Measurements from ENCODE around the gene RFFL. TPM values are rescaled to one million over a fixed set of nuclear protein-coding genes. Genes with fewer than 3 reads are reported as not detected.

RFFL gene
- total RNA-seq, 1 experiment from 2014 or later = 29.2 TPM

DNA sequence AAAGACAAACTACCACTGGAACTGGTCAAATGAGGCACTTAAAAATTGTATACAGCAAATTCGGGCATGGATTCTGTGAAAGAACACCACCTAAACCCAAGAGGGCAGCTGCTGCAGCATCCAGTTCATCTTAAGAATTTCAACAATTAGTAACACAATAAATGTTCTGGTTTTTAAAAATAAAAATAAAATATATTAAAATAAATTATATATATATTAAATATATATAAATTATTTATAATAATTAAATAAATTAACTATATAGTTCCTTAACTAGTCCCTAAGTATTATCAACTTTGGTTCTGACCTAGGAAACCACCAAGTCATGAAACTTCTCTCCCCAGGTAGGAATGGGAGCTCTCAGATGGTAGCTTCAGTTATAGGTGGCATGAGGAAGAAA is 13.4 kb upstream of the RFFL start:
- Mint-ChIP-seq H3K4me1 (ENCODE audit: low read depth, unreplicated experiment) (peaks cover 44% of the 10 kb centered on the region), H3K27ac (ENCODE audit: unreplicated experiment) (no peak overlapping the region), H3K4me3 (ENCODE audit: low read depth, unreplicated experiment) (no peak overlapping the region), H3K9me3 (ENCODE audit: low read depth, unreplicated experiment) (no peaks in the 10 kb centered on the region), H3K27me3 (ENCODE audit: unreplicated experiment) (no peaks in the 10 kb centered on the region), H3K36me3 (ENCODE audit: insufficient read depth, unreplicated experiment) (no peaks in the 10 kb centered on the region)
- CTCF ChIA-PET = interaction anchor here (1.4 kb wide), 1 partner anchor 13 kb away, joined by 3 read pairs; the partner anchor contains the start of gene RFFL
- TF ChIP-seq, protein P1, sequence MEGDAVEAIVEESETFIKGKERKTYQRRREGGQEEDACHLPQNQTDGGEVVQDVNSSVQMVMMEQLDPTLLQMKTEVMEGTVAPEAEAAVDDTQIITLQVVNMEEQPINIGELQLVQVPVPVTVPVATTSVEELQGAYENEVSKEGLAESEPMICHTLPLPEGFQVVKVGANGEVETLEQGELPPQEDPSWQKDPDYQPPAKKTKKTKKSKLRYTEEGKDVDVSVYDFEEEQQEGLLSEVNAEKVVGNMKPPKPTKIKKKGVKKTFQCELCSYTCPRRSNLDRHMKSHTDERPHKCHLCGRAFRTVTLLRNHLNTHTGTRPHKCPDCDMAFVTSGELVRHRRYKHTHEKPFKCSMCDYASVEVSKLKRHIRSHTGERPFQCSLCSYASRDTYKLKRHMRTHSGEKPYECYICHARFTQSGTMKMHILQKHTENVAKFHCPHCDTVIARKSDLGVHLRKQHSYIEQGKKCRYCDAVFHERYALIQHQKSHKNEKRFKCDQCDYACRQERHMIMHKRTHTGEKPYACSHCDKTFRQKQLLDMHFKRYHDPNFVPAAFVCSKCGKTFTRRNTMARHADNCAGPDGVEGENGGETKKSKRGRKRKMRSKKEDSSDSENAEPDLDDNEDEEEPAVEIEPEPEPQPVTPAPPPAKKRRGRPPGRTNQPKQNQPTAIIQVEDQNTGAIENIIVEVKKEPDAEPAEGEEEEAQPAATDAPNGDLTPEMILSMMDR (IDR thresholded peaks at IDR 0.05; ENCODE audit: unreplicated experiment) = no peak
- BruUV-seq (replicated peaks) = no TSS peak
- intact Hi-C loops (cut with micrococcal nuclease; ENCODE audit: unreplicated experiment) = no loop called here
- DNase-seq = no peak

DNA sequence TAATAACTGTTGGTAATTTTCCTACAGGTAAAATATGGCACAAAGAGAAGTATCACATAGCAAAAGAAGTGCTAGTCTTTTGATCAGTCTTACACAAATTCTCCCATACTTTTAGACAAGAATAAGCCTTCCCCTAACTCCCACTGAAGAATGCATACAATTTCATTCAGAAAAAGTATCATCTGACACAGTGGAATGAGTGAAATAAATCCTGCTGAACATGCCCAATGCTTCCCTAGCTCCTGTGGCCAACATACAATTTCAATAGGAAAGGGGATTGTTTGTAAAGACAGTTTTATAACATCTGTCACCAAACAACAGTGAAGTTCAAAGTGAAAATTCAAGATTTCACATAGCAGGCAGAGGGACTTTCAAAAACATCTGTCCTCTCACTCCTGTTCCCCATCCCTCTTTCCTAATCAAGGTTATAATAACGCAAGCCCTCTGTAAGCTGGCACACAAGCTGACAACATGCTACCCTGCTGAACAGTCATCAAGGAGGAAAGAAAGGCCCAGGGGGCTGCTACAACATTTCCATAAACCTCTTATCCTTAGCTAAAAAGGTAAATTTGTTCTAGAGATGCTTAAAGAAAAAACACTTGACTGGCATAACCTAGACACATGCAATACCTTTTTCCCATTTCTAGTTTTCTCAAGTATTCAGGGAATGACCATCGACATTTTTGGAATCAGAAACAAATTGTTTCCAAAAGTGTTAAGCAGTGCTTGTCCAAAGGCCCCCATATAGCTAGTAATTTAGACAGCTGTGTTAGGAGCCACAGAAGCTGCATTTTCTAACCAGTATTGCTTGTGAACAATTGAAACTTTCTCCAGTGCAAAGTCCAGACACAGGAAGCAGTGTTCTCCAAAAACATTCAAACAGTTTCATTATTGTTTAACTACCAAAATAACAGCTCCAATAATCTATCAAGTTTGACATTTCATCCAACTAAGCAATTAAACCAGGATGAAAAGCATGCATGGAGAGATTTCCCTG is 11.5 kb upstream of the RFFL start:
- no peaks in the 10 kb centered on the region for H3K27me3 Mint-ChIP-seq (ENCODE audit: unreplicated experiment)
- peaks cover 27% of the 10 kb centered on the region for H3K4me1 Mint-ChIP-seq (ENCODE audit: low read depth, unreplicated experiment)
- TF ChIP-seq, protein P1 (IDR thresholded peaks at IDR 0.05; ENCODE audit: unreplicated experiment) = no peak
- CTCF ChIA-PET = interaction anchor here (0.6 to 2.1 kb wide), 2 partner anchors 28 to 30 kb away, joined by 3 to 4 read pairs; no protein-coding TSS in a partner anchor
- DNase-seq = no peak
- no peaks in the 10 kb centered on the region for H3K9me3 Mint-ChIP-seq (ENCODE audit: low read depth, unreplicated experiment)
- no TSS peak for BruUV-seq (replicated peaks)
- peak overlapping the region; percentile 39 for H3K4me3 Mint-ChIP-seq (ENCODE audit: low read depth, unreplicated experiment)
- intact Hi-C loops (cut with micrococcal nuclease; ENCODE audit: unreplicated experiment) = loop anchor here (1.0 kb wide), 1 partner anchor 7 kb away; no protein-coding TSS in a partner anchor
- H3K36me3 Mint-ChIP-seq (ENCODE audit: insufficient read depth, unreplicated experiment) = no peaks in the 10 kb centered on the region
- H3K27ac Mint-ChIP-seq (ENCODE audit: unreplicated experiment) = no peak overlapping the region

DNA sequence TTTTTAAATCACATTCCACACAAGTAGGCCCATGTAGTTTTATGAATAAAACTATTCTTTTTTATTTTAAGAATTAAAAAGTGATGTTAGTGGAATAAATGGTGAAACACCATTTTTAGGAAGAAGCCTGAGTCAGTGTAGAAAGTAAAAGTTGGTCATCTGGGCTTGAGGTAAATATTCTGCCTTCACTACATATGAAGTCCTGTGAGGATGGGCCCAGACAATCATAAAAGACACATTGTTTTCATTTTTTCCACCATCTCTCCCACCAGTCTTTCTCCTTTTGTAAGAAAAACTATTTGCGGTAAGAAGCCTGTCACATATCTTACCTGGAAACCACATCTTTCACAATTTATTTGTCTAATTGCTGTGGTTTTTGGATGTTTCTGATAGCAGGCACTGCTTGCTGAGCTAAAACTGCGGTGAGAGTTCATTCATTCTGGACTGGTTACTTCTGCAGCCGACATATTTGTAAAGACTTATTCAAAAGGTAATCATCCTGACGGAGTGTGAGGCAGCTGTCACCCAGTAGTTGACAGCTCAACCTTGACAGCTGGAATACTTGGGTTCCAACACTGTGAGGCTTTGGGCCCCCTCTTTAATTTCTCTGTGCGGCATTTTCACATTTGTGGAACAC is 10.6 kb upstream of the RFFL start:
- Mint-ChIP-seq H3K27ac (ENCODE audit: unreplicated experiment) (no peak overlapping the region), H3K4me3 (ENCODE audit: low read depth, unreplicated experiment) (no peak overlapping the region), H3K27me3 (ENCODE audit: unreplicated experiment) (no peaks in the 10 kb centered on the region), H3K36me3 (ENCODE audit: insufficient read depth, unreplicated experiment) (no peaks in the 10 kb centered on the region), H3K4me1 (ENCODE audit: low read depth, unreplicated experiment) (peaks cover 28% of the 10 kb centered on the region), H3K9me3 (ENCODE audit: low read depth, unreplicated experiment) (no peaks in the 10 kb centered on the region)
- intact Hi-C loops (cut with micrococcal nuclease; ENCODE audit: unreplicated experiment) = loop anchor here (1.0 kb wide), 1 partner anchor 8 kb away; no protein-coding TSS in a partner anchor
- no peak for DNase-seq
- no TSS peak for BruUV-seq (replicated peaks)
- TF ChIP-seq, protein P1 (IDR thresholded peaks at IDR 0.05; ENCODE audit: unreplicated experiment) = no peak
- CTCF ChIA-PET = interaction anchor here (2.1 kb wide), 1 partner anchor 29 kb away, joined by 4 read pairs; no protein-coding TSS in a partner anchor

DNA sequence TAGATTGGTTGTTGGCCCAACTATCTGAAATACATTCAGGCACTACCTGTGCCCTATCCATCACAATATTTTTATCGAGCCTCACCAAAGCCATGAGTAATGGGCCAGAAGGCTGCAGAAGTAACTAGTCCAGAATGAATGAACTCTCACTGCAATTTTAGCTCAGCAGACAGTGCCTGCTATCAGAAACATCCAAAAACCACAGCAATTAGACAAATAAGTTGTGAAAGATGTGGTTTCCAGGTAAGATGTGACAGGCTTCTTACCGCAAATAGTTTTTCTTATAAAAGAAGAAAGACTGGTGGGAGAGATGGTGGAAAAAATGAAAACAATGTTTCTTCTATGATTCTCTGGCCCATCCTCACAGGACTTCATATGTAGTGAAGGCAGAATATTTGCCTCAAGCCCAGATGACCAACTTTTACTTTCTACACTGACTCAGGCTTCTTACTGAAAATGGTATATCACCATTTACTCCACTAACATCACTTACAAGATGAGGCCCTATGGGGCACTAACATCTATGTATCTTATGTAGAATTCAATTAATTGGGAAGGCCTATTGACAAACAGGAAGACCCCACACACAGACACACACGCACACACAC is 9.8 kb upstream of the RFFL start:
- peaks cover 37% of the 10 kb centered on the region for H3K4me1 Mint-ChIP-seq (ENCODE audit: low read depth, unreplicated experiment)
- no peak overlapping the region for H3K27ac Mint-ChIP-seq (ENCODE audit: unreplicated experiment)
- H3K27me3 Mint-ChIP-seq (ENCODE audit: unreplicated experiment) = no peaks in the 10 kb centered on the region
- BruUV-seq (replicated peaks) = no TSS peak
- DNase-seq = no peak
- CTCF ChIA-PET = no interaction called here
- intact Hi-C loops (cut with micrococcal nuclease; ENCODE audit: unreplicated experiment) = no loop called here
- TF ChIP-seq, protein P1 (IDR thresholded peaks at IDR 0.05; ENCODE audit: unreplicated experiment) = no peak
- no peak overlapping the region for H3K4me3 Mint-ChIP-seq (ENCODE audit: low read depth, unreplicated experiment)
- no peaks in the 10 kb centered on the region for H3K36me3 Mint-ChIP-seq (ENCODE audit: insufficient read depth, unreplicated experiment)
- no peaks in the 10 kb centered on the region for H3K9me3 Mint-ChIP-seq (ENCODE audit: low read depth, unreplicated experiment)

All from Calu3 (cell line).